HepG2 (cell line): ENCODE measurements around the gene CPNE5. TPM values are rescaled to one million over a fixed set of nuclear protein-coding genes. Genes with fewer than 3 reads are reported as not detected.

ENCODE experiments used
- ATAC-seq: fragments of 200-7000 bp; cut with Tn5 transposase; 3 replicates; pipeline ENCODE4 v1.9.1; 2020; ENCODE audit warnings: mild to moderate bottlenecking, moderate library complexity
- BruUV-seq: library from RNA; stranded (reverse); fragments of 400-500 nt; replicated peaks from 2 replicates; lab custom pipeline; 2021; lab: Mats Ljungman, UMichigan
- CTCF ChIA-PET: fragments of 300-600 bp; formaldehyde crosslinking; extraction: SDS; loops from one replicate; lab custom pipeline; 2021; ENCODE audit warnings: low total read pairs, inconsistent platforms, low intra/inter-chr PET ratio; lab: Yijun Ruan, JAX
- POLR2A ChIA-PET: fragments of 350-600 bp; sonication (Branson Sonifier 250); formaldehyde crosslinking; loops from one replicate; lab custom pipeline; 2020; ENCODE audit warnings: antibody characterized with exemption, inconsistent platforms; lab: Yijun Ruan, JAX
- DNase-seq: peaks from one replicate; pipeline ENCODE4 v3.0.0-alpha.2; 2015; ENCODE audit warnings: low spot score
- FAIRE-seq: peaks from 3 replicates; lab custom pipeline; 2011; peaks lifted over from hg19 to GRCh38; lab: Jason Lieb, UNC
- H2AFZ ChIP-seq: one replicate; pipeline ENCODE4 v1.6.1; 2011; ENCODE audit warnings: low read length, inconsistent platforms
- H3K27ac ChIP-seq: fragments of 300-600 bp; 3 replicates; pipeline ENCODE4 v1.8.0; 2011; ENCODE audit warnings: mixed run types, mild to moderate bottlenecking, mixed read lengths, low read length, inconsistent platforms; ENCODE audit not compliant: insufficient read depth; ENCODE audit errors: extremely low read length
- H3K27me3 ChIP-seq, 2 experiments: fragments of 200-600 bp in 1 of 2; 2 replicates in 1 of 2; 3 replicates in 1 of 2; pipeline versions ENCODE4 v1.6.0 to v1.8.0; 2011; ENCODE audit warnings: low read length in 2 of 2, mild to moderate bottlenecking in 2 of 2, moderate library complexity in 2 of 2, inconsistent platforms in 1 of 2; ENCODE audit not compliant: insufficient read depth in 2 of 2, control insufficient read depth in 1 of 2
- H3K36me3 ChIP-seq, 2 experiments: fragments of 200-600 bp in 1 of 2; replicated peaks in 1 of 2; 2 replicates in 1 of 2; 3 replicates in 1 of 2; pipeline versions ENCODE4 v1.5.1 to v1.8.0; 2011; ENCODE audit warnings: low read length in 2 of 2, inconsistent platforms in 1 of 2; ENCODE audit not compliant: insufficient read depth in 2 of 2, control insufficient read depth in 1 of 2
- H3K4me1 ChIP-seq: 2 replicates; pipeline ENCODE4 v1.5.1; 2012; ENCODE audit warnings: low read length, inconsistent platforms; ENCODE audit not compliant: insufficient read depth
- H3K4me2 ChIP-seq: 2 replicates; pipeline ENCODE4 v1.6.0; 2011; ENCODE audit warnings: low read depth, low read length, inconsistent platforms
- H3K4me3 ChIP-seq, 3 experiments: fragments of 200-600 bp in 1 of 3; sonication (generic), shearing (Covaris generic) in 1 of 3; replicated peaks in 1 of 3; 2 replicates each; pipeline ENCODE4 v1.5.1; 2011 to 2016; ENCODE audit warnings: low read length in 3 of 3, inconsistent platforms in 2 of 3, low read depth in 2 of 3, mild to moderate bottlenecking in 2 of 3, control low read depth in 1 of 3, mixed read lengths in 1 of 3; ENCODE audit not compliant: insufficient read depth in 1 of 3
- H3K79me2 ChIP-seq: one replicate; pipeline ENCODE4 v1.6.1; 2011; ENCODE audit warnings: low read length, inconsistent platforms; ENCODE audit not compliant: insufficient read depth
- H3K9ac ChIP-seq: 2 replicates; pipeline ENCODE4 v1.6.0; 2011; ENCODE audit warnings: mild to moderate bottlenecking, low read depth, low read length, inconsistent platforms; ENCODE audit not compliant: insufficient read depth
- H3K9me3 ChIP-seq: 2 replicates; pipeline ENCODE4 v1.5.1; 2012; ENCODE audit warnings: mild to moderate bottlenecking, low read length
- H4K20me1 ChIP-seq: 2 replicates; pipeline ENCODE4 v1.6.0; 2011; ENCODE audit warnings: inconsistent platforms, mild to moderate bottlenecking, low read length, moderate library complexity; ENCODE audit not compliant: insufficient read depth
- BCL3 ChIP-seq: sonication (generic); formaldehyde crosslinking; IDR thresholded peaks from 2 replicates; pipeline ENCODE4 v1.5.1; 2020; ENCODE audit warnings: mild to moderate bottlenecking, missing genetic modification reagents, moderate library complexity
- CCDC6 ChIP-seq: sonication (generic); formaldehyde crosslinking; IDR thresholded peaks from 2 replicates; pipeline ENCODE4 v1.8.1; 2022; ENCODE audit warnings: mild to moderate bottlenecking, missing genetic modification reagents, moderate library complexity
- CHCHD3 ChIP-seq: sonication (generic); formaldehyde crosslinking; IDR thresholded peaks from 2 replicates; pipeline ENCODE4 v1.8.0; 2022; ENCODE audit warnings: mild to moderate bottlenecking, missing genetic modification reagents, moderate library complexity
- FOXA1 ChIP-seq, 2 experiments: fragments of 450-650 bp in 1 of 2; sonication (generic) in 1 of 2; formaldehyde crosslinking in 1 of 2; IDR thresholded peaks; 2 replicates each; pipeline versions ENCODE4 v1.4.0 to v1.6.1; 2016 to 2020; ENCODE audit warnings: missing genetic modification reagents in 1 of 2
- FOXK1 ChIP-seq: sonication (generic); formaldehyde crosslinking; IDR thresholded peaks from 2 replicates; pipeline ENCODE4 v1.4.0; 2020; ENCODE audit warnings: low read depth, missing genetic modification reagents, borderline replicate concordance
- MED8 ChIP-seq: sonication (generic); formaldehyde crosslinking; IDR thresholded peaks from 2 replicates; pipeline ENCODE4 v1.8.1; 2023; ENCODE audit warnings: mild to moderate bottlenecking, missing genetic modification reagents; ENCODE audit not compliant: insufficient replicate concordance
- MIER3 ChIP-seq: IDR thresholded peaks from 2 replicates; pipeline ENCODE4 v1.6.1; 2016; ENCODE audit warnings: missing compliant biosample characterization, borderline replicate concordance
- MTERF4 ChIP-seq: sonication (generic); formaldehyde crosslinking; IDR thresholded peaks from 2 replicates; pipeline ENCODE4 v1.8.0; 2023; ENCODE audit warnings: mild to moderate bottlenecking, missing genetic modification reagents
- POLR2AphosphoS5 ChIP-seq: IDR thresholded peaks from 2 replicates; pipeline ENCODE4 v1.6.1; 2012; ENCODE audit warnings: low read depth, low read length
- RNF2 ChIP-seq: fragments of 450-650 bp; conservative IDR thresholded peaks from 2 replicates; pipeline ENCODE4 v1.6.1; 2016; ENCODE audit warnings: low read depth
- RXRB ChIP-seq: IDR thresholded peaks from 2 replicates; pipeline ENCODE4 v1.6.1; 2016; ENCODE audit warnings: borderline replicate concordance, missing genetic modification reagents, missing compliant biosample characterization
- SIX1 ChIP-seq: sonication (generic); formaldehyde crosslinking; IDR thresholded peaks from 2 replicates; pipeline ENCODE4 v1.4.0; 2020; ENCODE audit warnings: missing genetic modification reagents, borderline replicate concordance
- TCF7 ChIP-seq: sonication (generic); IDR thresholded peaks from 2 replicates; pipeline ENCODE4 v1.6.1; 2016; ENCODE audit warnings: antibody characterized with exemption, low read depth
- TP53 ChIP-seq: sonication (generic); formaldehyde crosslinking; conservative IDR thresholded peaks from 2 replicates; pipeline ENCODE4 v1.4.0; 2020; ENCODE audit warnings: missing genetic modification reagents
- ZBTB20 ChIP-seq: sonication (generic); formaldehyde crosslinking; IDR thresholded peaks from 2 replicates; pipeline ENCODE4 v1.8.1; 2023; ENCODE audit warnings: missing genetic modification reagents, low read depth, mild to moderate bottlenecking, borderline replicate concordance
- ZNF143 ChIP-seq: sonication (generic); formaldehyde crosslinking; IDR thresholded peaks from 2 replicates; pipeline ENCODE4 v1.4.0; 2020; ENCODE audit warnings: missing genetic modification reagents
- ZNF777 ChIP-seq: sonication (generic); formaldehyde crosslinking; IDR thresholded peaks from 2 replicates; pipeline ENCODE4 v1.4.0; 2020; ENCODE audit warnings: missing genetic modification reagents
- WGBS: methylation state at CpG from one replicate; pipeline ENCODE4 v1.1.6; 2017; ENCODE audit warnings: low lambda C conversion rate; 5-methylcytosine and 5-hydroxymethylcytosine counted together
- in situ Hi-C: cut with HindIII; loops from 2 replicates; pipeline ENCODE4 v1.10.0; 2017; ENCODE audit warnings: low pct_unique_long_range_greater_than_20kb; ENCODE audit not compliant: extremely low pct_ligation_motif_present
- intact Hi-C: fragments of 100-400 bp; cut with micrococcal nuclease; formaldehyde crosslinking; loops from one replicate; pipeline ENCODE4 v1.10.0; 2022; ENCODE audit not compliant: unreplicated experiment
- polyA plus RNA-seq, 8 experiments: library from polyadenylated mRNA; depleted of rRNA in 3 of 8; stranded (reverse) in 7 of 8; unstranded in 1 of 8; fragments of >200 nt; fragmentation: Illumina TruSeq in 4 of 8; extraction: Trizol in 4 of 8; gene quantifications; 2 replicates each; pipeline versions ENCODE4 v1.2.1 to v1.2.3, GENCODE V29; 2011 to 2016; ENCODE audit warnings: low read depth in 4 of 8, missing spikeins in 1 of 8, mixed read lengths in 1 of 8; ENCODE audit not compliant: insufficient read depth in 1 of 8
- total RNA-seq, 5 experiments: library from RNA; depleted of rRNA; stranded (reverse); fragments of >200 nt; fragmentation: Illumina TruSeq; extraction: Trizol; gene quantifications; 2 replicates each; pipeline ENCODE4 v1.2.3, GENCODE V29; 2016; ENCODE audit warnings: low read depth in 1 of 5
- TF ChIP-seq, protein P1 (sequence below): sonication (generic); formaldehyde crosslinking; IDR thresholded peaks from 2 replicates; pipeline ENCODE4 v1.4.0; 2020; ENCODE audit warnings: missing genetic modification reagents, borderline replicate concordance

Gene CPNE5
- total and polyA plus RNA-seq, 2 of the 13 experiments (the other 11 are each of a cell fraction or from before 2014, with no cell fraction given): 0.16 TPM; not detected in 1

GRCh38 chr6:36860126-36860525 is 20.9 kb upstream of the CPNE5 start:
- in situ Hi-C loops: no loop called here
- TF ChIP-seq MED8 (CRISPR knock-in tag) (no peak), BCL3 (no peak), TCF7 (no peak), ZNF143 (CRISPR knock-in tag) (no peak), SIX1 (CRISPR knock-in tag) (no peak), FOXK1 (CRISPR knock-in tag) (no peak), MTERF4 (no peak), FOXA1 (IDR thresholded peaks at IDR 0.05) (no peak), FOXA1 (CRISPR knock-in tag; IDR thresholded peaks at IDR 0.05) (no peak), POLR2AphosphoS5 (no peak), RXRB (no peak), CCDC6 (no peak), TP53 (CRISPR knock-in tag) (no peak), ZNF777 (CRISPR knock-in tag) (no peak), CHCHD3 (CRISPR knock-in tag) (no peak), RNF2 (no peak), MIER3 (no peak), ZBTB20 (CRISPR knock-in tag) (no peak)
- TF ChIP-seq, protein P1, sequence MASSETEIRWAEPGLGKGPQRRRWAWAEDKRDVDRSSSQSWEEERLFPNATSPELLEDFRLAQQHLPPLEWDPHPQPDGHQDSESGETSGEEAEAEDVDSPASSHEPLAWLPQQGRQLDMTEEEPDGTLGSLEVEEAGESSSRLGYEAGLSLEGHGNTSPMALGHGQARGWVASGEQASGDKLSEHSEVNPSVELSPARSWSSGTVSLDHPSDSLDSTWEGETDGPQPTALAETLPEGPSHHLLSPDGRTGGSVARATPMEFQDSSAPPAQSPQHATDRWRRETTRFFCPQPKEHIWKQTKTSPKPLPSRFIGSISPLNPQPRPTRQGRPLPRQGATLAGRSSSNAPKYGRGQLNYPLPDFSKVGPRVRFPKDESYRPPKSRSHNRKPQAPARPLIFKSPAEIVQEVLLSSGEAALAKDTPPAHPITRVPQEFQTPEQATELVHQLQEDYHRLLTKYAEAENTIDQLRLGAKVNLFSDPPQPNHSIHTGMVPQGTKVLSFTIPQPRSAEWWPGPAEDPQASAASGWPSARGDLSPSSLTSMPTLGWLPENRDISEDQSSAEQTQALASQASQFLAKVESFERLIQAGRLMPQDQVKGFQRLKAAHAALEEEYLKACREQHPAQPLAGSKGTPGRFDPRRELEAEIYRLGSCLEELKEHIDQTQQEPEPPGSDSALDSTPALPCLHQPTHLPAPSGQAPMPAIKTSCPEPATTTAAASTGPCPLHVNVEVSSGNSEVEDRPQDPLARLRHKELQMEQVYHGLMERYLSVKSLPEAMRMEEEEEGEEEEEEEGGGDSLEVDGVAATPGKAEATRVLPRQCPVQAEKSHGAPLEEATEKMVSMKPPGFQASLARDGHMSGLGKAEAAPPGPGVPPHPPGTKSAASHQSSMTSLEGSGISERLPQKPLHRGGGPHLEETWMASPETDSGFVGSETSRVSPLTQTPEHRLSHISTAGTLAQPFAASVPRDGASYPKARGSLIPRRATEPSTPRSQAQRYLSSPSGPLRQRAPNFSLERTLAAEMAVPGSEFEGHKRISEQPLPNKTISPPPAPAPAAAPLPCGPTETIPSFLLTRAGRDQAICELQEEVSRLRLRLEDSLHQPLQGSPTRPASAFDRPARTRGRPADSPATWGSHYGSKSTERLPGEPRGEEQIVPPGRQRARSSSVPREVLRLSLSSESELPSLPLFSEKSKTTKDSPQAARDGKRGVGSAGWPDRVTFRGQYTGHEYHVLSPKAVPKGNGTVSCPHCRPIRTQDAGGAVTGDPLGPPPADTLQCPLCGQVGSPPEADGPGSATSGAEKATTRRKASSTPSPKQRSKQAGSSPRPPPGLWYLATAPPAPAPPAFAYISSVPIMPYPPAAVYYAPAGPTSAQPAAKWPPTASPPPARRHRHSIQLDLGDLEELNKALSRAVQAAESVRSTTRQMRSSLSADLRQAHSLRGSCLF (CRISPR knock-in tag): no peak
- Histone ChIP-seq H3K27me3 (no peaks in the 10 kb centered on the region), H3K4me2 (no peak overlapping the region), H3K36me3 (peaks cover 37 to 84% of the 10 kb centered on the region in 2 experiments), H3K4me3 (no peak overlapping the region), H3K27ac (no peak overlapping the region), H3K4me1 (peaks cover 11% of the 10 kb centered on the region), H2AFZ (no peak overlapping the region), H3K9ac (no peak overlapping the region), H4K20me1 (no peaks in the 10 kb centered on the region), H3K79me2 (peaks cover 43% of the 10 kb centered on the region), H3K9me3 (no peaks in the 10 kb centered on the region)
- 94% methylated on average over 7 of the region's 7 CpGs for WGBS
- DNase-seq (no peak), ATAC-seq (no peak), FAIRE-seq (no peak)
- intact Hi-C loops: no loop called here
- POLR2A ChIA-PET: interaction anchor here (1.2 kb wide), 1 partner anchor 15 kb away, joined by 4 read pairs; the partner anchor contains the start of gene PPIL1
- CTCF ChIA-PET: no interaction called here
- no TSS peak for BruUV-seq
